HG03175 (cell line): ENCODE measurements around the gene AMPH.

Source experiments
- ATAC-seq: cut with Tn5 transposase; IDR thresholded peaks from one replicate; pipeline ENCODE4 v1.9.1; 2021; ENCODE audit warnings: mild to moderate bottlenecking, moderate library complexity; ENCODE audit not compliant: unreplicated experiment

The AMPH gene

DNA sequence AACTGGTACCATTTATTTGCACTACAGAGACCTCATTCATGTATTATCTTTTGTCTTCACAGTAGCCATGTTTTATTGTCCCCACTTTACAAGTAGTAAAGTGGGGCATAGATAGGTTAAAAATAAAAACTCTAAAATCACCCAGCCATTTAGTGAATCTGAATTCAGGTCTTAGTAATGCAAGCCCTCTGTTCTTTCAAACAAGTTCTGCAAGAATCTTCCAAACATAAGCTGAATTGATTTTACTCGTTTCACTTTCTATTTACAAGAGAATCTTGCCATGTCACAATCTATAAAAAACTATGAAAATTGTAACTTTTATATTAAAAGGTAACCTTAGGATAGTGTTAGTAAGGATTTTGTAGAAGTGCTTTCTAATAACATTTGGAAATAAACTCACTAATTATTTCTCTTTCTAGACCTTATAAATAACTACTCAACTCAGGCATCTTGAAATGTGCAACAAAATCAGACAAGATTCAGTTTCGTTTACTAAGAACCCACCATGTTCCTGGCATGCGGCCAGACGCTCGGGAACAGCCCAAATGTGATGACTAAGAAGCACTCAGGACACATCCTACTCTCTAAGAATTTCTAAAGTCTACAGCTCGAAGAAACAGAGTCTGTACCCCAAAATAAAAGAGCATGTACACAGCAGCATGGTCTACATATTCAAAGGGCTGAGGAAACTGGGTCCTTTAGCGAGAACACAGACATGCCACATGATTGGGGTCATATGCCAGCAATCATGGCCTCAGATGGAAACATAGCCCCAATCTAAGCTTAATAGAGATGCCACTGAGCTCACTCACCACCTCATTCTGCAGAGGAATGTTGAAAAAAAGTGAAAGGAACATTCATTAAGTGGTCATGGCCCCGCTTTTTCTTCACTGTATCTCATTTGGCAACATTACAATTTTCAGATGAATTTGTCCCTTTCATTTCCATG is 167.6 kb downstream of the AMPH start:
- peak; percentile 94 for ATAC-seq

DNA sequence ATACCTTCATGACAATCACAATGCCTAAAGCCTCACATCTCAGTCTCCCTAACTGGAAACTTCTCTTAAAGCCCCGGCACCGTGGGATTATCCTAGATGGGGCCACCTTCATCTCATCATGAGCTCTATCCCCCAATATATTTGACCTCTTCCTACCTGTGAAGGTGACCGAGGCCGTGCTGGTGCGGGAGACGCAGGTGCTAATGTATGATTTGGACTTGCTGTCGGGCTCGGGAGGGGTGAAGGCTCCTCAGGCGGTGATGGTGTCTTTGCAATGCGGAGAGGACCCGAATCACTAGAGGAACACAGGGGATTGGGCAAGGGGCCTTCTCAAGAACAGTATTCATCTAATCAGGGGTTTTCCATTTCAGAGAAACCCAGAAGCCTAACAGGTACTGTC is 168.4 kb downstream of the AMPH start:
- no peak for ATAC-seq

DNA sequence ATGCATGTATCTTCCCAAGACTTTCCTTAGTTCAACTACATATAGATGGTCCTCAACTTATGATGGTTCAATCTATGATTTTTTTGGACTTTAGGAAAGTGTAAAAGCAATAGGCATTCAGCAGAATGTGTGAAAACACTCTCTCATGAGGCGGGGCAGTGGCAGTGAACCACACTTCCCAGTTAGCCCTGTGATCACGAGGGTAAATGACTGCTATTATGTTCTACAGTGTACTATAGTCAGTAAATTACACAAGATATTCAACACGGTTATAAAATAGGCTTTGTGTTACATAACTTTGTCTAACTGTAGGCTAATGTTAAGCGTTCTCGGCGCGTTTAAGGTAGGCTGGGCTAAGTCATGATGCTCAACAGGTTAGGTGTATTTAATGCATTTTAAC is 169.3 kb downstream of the AMPH start:
- no peak for ATAC-seq

DNA sequence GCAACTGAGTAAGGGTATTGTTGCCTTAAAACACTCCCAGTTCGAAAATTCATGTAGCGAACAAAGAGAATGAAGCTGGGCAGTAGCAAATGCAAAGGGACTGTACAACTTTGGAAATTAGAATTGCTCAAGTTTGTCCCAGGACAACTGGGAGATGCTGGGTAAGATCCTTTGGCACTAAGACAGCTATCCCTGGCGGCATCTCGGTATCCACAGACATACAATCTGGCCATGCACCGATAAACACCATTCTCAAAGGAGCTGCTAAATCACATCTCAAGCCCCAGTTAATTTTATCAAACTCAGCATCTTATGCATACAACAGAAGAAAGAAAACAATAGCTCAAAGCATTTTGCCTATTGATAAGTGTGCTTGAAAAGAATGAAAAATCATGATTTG is 177.3 kb downstream of the AMPH start:
- no peak for ATAC-seq

DNA sequence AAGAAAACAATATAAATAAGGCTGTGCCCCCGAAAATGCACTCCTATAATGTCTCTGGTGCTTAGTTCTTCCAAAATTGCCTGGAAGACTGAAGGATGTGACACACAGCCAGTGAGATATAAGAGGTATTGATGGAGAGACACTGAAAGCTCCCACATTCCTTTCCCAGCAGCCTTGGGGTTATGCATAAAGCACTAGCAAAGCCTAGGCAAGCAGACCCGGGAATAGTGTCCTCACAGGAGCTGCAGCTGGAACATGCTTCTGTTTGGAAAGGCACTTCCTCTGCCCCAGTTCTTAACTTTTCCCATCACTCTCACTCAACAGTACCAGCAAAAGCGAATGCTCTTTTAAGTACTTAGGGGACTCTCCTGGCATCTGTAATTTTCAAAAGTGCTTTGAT is 178.0 kb downstream of the AMPH start:
- no peak for ATAC-seq

DNA sequence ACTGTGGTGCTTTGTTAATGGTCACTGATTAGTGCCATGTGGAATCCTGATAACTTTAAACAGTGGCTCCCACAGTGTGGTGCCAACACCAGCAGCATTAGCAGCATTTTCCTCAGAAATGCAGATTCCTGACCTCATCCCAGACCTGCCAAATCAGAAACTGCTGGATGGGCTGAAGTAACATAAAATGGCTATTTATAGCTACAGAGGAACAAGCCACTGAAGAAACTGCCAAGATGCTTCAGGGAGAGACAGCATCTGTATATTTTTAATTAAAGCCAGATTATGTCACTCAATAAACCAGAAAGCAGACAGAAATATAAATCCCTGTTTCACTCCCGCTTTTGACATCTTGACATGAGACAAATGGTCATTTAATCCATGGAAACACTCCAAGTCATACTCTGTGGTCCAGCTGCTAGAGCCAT is 178.5 kb downstream of the AMPH start:
- no peak for ATAC-seq

DNA sequence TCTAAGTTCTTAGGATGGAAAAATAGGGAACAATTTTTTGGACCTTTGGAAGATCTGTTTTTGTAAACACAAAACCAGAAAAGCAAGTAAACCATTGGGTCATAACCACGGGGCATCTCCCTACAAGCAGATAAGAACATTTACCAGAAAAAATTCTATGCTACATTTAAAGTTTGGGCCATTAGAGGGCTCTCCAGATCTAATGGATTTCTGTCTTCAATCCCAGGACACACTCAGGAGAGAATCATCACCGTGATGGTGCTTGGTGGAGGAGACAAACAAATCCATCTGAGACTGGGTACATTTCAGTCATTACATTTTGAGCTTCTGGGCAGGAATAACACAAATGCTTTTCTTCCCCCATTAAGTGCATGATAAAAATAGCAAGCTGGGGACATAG is 179.3 kb downstream of the AMPH start:
- ATAC-seq, result no peak

DNA sequence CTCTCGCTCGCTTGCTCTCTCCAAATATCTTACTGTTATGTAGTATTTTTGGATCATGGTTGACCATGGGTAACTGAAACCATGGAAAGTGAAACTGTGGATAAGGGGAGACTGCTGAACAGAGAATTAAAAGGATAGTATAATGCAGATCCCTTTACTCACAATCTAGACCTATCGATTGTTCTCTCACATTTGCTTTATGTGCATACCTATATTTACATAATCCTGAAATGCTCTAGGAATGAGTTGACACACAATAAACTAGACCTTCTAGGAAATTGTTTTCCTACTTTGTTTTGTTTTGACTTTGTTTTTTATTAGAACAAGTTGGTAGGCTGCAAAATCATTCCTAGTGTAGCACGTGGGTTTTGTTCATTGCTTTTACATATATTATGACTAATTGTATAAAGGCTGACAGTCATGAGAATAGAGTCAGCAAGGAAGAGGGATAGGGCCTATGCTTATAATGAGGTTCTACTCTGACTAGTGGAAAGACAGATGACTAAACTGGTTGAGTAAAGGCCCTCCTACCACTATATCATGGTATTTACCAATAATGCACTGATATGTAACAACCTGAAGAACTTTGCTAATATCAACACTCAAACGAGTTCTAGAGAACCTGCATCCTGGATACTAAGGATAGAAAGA is 182.5 kb downstream of the AMPH start:
- ATAC-seq, result no peak

DNA sequence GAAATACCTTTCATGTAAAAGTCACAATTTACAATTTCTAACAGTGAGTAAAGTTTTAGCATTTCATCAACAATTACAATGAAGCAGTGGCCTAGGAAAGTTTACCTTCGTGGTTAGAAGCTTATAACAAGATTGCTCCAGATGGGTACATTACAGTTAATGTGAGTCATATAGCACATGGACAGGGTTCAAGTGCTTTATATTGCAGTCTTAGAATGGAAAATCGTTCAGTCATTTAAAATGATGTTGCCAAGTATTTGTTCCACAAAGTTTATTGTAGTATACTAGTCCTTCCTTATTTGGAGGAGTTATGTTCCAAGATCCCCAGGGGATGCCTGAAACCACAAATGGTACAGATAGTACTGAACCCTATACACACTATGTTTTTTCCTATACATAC is 183.1 kb downstream of the AMPH start:
- no peak for ATAC-seq

DNA sequence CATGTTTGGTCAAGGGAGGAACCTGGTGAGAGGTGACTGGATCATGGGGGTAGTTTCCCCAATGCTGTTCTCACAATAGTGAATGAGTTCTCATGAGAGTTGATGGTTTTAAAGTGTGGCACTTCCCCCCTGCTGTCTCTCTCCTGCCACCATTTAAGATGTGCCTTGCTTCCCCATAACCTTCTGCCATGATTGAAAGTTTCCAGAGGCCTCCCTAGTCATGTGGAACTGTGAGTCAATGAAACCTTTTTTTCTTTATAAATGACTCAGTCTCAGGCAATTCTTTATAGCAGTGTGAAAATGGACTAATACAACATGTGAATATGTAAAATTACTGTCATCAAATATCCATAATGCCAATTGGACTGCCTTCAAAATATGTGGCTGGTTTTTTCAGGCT is 192.2 kb downstream of the AMPH start:
- no peak for ATAC-seq

DNA sequence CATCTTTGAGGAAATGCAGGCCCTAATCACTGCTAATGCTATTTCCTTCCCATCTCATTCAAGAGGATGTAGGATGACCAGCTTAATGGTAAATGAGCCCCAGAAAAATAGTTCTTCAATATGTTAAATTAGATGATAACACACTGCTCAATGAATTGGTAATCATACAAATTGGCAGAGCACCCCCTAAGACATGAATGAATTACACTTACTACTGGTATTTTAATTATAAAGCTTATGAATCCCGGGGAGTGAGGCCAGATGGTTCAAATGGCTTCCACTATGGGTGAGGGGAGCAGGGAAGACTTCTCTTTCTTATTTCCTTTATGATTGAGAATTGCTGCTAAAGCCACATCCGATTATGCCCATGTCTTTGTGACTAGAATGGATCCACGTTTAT is 198.5 kb downstream of the AMPH start:
- ATAC-seq, result no peak

DNA sequence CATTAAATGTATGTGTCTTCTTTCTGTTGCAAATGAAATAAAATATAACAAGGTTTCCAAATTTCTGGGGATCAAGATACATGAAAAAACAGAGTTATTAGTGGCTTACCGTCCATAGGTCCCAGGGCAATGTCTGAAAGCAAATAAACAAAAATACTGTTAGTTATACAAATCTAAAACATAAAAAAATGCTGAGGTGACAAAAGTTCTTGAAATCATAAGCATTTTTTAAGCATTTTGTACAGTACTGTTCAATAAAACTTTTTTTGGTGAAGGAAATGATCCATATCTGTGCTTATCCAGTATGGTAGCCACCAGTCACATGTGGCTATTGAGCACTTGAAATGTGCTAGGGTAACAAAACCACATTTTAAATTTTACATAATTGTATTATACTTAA is 199.1 kb downstream of the AMPH start:
- ATAC-seq, result no peak

DNA sequence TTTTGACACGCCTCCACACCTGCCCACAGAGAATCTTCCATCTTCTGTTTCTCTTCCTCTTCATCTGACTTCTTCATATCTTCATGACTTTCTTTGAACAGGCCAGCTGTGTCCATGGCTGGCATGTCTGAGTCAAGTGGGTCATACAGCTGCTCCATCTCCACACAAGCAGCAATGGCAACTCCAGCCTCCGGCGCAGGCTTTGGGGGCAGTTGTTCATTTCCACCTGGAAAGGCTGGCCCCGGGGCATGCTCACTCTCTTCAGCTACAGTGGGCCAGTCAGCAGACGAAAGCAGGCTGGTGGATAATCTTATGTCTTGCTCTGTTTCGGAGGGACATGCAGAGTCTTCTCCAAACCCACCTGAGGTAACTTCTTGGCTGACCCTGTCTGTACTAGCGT is 202.1 kb downstream of the AMPH start:
- ATAC-seq, result no peak

DNA sequence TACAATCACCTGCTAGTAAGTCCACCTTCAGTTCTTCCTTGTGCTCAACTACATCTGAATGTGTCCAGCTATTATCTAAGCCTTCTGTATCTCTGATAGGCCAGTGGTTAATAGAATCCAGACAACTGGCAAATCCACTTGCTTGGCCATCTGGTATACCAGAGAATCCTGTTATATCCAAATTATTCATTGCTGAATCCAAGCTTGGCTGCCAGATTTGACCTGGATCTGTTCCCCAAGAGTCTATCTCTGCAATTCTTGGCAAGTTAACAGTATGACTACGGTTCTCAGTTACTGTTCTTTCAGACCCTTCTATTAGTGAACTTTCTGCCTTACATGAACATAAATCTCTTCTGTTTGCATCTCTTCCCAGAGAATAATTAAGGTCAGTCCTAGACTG is 203.1 kb downstream of the AMPH start:
- no peak for ATAC-seq

DNA sequence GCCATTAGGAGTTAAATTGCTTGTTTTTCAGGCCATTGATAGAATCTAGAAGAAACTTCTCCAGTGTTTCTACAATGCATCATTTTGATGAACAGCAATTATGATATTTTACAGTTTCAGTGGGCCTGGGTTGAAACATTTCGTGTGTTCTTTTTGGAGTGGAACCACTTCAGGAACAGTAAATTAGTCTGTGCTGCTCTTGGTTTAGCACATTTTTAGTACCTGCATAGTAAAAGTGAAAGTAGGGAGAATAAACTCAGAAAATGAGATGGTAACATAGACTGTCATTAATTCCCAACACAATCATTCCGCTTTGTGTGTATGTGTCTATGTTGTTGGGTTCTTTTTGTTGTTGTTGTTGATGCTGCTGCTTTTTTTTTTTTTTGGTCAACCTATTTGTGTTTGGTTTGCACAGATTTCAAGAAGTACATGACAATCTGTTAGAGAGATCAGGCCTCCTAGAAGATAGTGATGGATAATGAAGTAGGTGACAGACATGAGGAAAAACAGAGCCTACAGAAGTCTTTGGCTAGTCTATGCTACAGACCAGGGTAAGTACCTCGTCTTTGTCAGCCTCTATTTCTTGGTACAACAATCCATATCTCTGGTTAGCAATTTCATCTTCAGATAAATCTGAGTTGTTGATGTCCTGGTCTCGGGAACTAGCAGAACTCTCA is 203.8 kb downstream of the AMPH start:
- no peak for ATAC-seq

DNA sequence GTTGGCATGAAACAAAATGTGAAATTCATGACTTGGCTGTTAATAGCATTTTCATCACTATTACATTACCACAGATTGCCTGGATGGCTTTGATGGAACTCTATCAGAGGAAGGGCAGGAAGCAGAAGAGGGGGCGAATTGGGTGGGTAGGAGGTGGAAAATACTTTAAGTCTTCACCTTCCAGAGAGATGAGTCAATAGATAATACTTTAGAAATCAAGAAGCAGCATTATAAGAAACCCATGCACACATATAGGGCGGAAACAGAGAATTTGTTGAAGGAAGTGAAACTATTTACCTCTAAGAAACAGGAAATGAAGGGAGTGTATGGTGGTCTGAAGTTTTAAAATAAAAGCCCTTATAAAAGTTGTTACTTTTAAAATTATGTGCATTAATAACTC is 205.7 kb downstream of the AMPH start:
- peak; percentile 75 for ATAC-seq

DNA sequence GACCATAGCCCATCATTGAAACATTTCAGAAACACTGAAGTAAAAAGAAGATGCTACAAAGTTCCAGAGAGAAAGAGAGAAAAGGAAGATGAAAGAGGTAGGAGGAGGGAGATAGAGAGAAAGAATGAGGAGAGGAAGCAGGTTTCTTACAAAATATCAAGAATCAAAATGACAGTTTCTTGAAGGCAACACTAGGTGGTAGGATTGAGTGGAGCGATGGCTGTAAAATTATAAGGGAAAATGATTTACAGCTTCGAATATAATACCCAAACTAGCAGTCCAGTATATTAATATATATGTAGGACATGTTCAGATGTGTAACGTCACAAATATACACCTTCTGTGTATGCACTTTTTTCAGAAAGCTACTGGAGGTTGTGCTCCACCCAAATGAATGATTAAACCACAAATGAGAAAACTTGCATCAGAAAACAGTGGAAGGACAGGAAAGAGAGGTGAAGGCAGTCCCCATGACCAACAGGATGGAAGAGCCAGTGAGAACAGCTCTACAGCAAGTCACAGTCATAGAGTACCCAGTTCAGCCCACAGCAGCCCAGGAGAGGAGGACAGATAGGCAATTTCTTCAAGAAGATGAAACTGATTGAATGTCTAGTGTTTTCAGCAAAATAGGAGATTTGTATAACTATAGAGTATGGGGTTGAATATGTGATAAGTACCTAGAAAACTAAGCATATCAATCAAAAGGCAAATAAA is 206.3 kb downstream of the AMPH start:
- no peak for ATAC-seq

DNA sequence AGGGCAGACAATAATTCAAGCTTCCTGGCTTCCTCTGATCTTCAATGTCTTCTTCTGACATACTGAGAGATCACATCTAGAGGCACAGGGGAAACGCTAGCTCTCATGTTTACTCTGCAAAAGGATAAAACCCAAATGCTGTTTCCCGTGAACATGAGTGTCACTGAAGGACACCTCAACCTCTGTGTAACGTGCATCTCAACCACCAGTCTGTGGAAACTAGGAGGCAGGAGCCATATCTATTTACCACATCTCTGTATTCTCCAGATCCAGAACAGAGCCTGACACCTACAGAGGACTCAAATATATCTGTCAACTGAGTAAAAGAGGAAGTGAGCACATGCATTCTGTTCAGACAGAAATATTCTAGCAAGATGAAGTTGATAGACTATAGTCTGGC is 217.4 kb downstream of the AMPH start:
- ATAC-seq, result peak; percentile 76

DNA sequence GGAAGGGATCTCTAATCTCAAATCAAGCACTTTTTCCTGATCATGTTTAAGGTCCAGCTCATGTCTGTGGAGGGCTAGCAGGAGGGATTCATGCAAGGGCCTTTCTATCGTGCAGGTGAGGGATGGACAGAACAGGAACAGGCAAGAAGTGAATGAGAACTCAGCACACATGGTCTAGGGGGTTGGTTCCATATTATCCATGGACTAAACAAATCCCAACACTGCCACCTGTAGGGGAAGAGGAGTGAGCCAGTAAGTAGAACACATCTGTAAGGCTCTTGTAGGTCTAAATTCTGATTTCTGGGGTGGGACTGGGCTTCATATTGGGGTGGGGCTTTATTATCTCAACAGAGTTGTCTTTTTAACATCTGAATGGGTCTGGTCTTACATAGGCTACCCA is 219.8 kb downstream of the AMPH start:
- ATAC-seq, result no peak

DNA sequence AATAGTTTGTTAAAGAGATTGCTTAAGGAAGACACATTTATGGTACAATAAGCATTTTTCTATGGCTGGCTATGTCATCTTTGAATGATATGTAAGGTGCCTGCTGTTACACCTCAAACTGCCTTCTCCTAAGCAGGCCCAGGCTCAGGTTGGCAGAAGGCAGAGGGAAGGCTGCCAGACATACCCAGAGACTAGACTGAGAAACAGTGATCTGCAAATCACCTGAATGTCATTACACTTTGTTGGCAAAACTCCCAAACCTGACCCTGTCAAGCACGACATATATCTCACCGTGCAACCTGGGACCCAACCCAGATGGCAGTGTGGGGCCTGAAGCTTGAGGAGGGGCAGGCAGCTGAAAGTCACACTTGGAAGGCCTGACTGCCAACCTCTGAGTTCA is 221.1 kb downstream of the AMPH start:
- ATAC-seq, result no peak

DNA sequence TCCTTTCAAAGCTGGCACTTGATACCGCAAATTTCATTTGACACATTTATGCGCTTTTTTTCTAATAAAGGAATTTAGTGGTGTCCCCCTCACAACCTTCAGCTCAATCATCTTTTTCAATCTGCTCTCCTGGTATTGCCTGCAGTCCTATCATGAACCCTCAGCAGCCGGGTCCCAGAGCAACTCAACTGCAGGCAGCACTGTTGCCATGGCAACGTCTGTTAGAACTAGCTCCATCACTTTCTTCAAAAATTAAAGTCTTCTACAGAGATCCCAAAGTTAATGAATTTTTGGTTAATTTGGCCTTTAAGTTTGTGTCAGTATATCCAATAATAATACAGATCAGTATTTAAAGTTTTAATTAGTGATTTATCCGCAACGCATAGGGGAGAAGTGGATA is 221.6 kb downstream of the AMPH start:
- no peak for ATAC-seq
